SK-N-SH treated with all-trans-retinoic acid at 6 μM for 48 hours (cell line): ENCODE results near the gene TBX19.

Source experiments
- ATAC-seq: fragments of 200-7000 bp; cut with Tn5 transposase; 3 replicates; pipeline ENCODE4 v1.9.1; 2020; ENCODE audit warnings: mild to moderate bottlenecking, moderate library complexity
- ARNTL ChIP-seq: fragments of 450-650 bp; formaldehyde crosslinking; IDR thresholded peaks from 2 replicates; pipeline ENCODE4 v1.5.0; 2020; ENCODE audit warnings: low read depth, mild to moderate bottlenecking, moderate library complexity, borderline replicate concordance
- CSDC2 ChIP-seq: fragments of 250-450 bp; sonication (Bioruptor Pico); IDR thresholded peaks from 2 replicates; pipeline ENCODE4 v1.5.0; 2020; ENCODE audit warnings: mild to moderate bottlenecking, moderate library complexity
- CSRNP3 ChIP-seq: fragments of 250-450 bp; sonication (Bioruptor Pico); IDR thresholded peaks from 2 replicates; pipeline ENCODE4 v1.5.1; 2021; ENCODE audit warnings: mild to moderate bottlenecking, moderate library complexity
- ESRRG ChIP-seq: fragments of 250-450 bp; sonication (Bioruptor Pico); IDR thresholded peaks from 2 replicates; pipeline ENCODE4 v1.6.1; 2021; ENCODE audit warnings: mild to moderate bottlenecking
- GLIS3 ChIP-seq: fragments of 250-450 bp; sonication (Bioruptor Pico); IDR thresholded peaks from 2 replicates; pipeline ENCODE4 v1.5.0; 2020; ENCODE audit warnings: mild to moderate bottlenecking, moderate library complexity
- ISL1 ChIP-seq: fragments of 250-450 bp; sonication (Bioruptor Pico); IDR thresholded peaks from 2 replicates; pipeline ENCODE4 v2.1.2; 2022; ENCODE audit warnings: mild to moderate bottlenecking, moderate library complexity
- OSR1 ChIP-seq: fragments of 250-450 bp; sonication (Bioruptor Pico); IDR thresholded peaks from 2 replicates; pipeline ENCODE4 v1.8.0; 2022; ENCODE audit warnings: moderate library complexity, mild to moderate bottlenecking, inconsistent platforms
- PPARA ChIP-seq: fragments of 250-450 bp; sonication (Bioruptor Pico); IDR thresholded peaks from 2 replicates; pipeline ENCODE4 v1.5.0; 2020; ENCODE audit warnings: mild to moderate bottlenecking, borderline replicate concordance
- RARB ChIP-seq: fragments of 250-450 bp; sonication (Bioruptor Pico); IDR thresholded peaks from 2 replicates; pipeline ENCODE4 v1.8.0; 2021; ENCODE audit warnings: mild to moderate bottlenecking, moderate library complexity
- SNAI2 ChIP-seq: fragments of 250-450 bp; sonication (Bioruptor Pico); IDR thresholded peaks from 2 replicates; pipeline ENCODE4 v1.5.0; 2020; ENCODE audit warnings: mild to moderate bottlenecking, moderate library complexity
- TCF4 ChIP-seq: fragments of 250-450 bp; sonication (Bioruptor Pico); IDR thresholded peaks from 2 replicates; pipeline ENCODE4 v1.8.0; 2021; ENCODE audit warnings: mild to moderate bottlenecking, moderate library complexity, borderline replicate concordance
- TOX ChIP-seq: fragments of 250-450 bp; sonication (Bioruptor Pico); IDR thresholded peaks from 2 replicates; pipeline ENCODE4 v1.8.0; 2021; ENCODE audit warnings: mild to moderate bottlenecking, moderate library complexity, borderline replicate concordance
- TSHZ2 ChIP-seq: fragments of 250-450 bp; sonication (Bioruptor Pico); IDR thresholded peaks from 2 replicates; pipeline ENCODE4 v1.5.0; 2020; ENCODE audit warnings: mild to moderate bottlenecking, moderate library complexity
- ZFP30 ChIP-seq: fragments of 450-650 bp; formaldehyde crosslinking; IDR thresholded peaks from 2 replicates; pipeline ENCODE4 v1.5.0; 2022; ENCODE audit warnings: mild to moderate bottlenecking, moderate library complexity
- ZNF565 ChIP-seq: fragments of 450-650 bp; formaldehyde crosslinking; conservative IDR thresholded peaks from 2 replicates; pipeline ENCODE4 v1.5.0; 2020; ENCODE audit warnings: low read depth, mild to moderate bottlenecking, moderate library complexity
- ZNF70 ChIP-seq: fragments of 450-650 bp; formaldehyde crosslinking; IDR thresholded peaks from 2 replicates; pipeline ENCODE4 v1.5.0; 2020; ENCODE audit warnings: mild to moderate bottlenecking, moderate library complexity
- TF ChIP-seq, protein P1 (sequence below): fragments of 250-450 bp; sonication (Bioruptor Pico); IDR thresholded peaks from 2 replicates; pipeline ENCODE4 v1.8.0; 2021; ENCODE audit warnings: low read depth, mild to moderate bottlenecking, moderate library complexity, borderline replicate concordance

Gene TBX19

DNA sequence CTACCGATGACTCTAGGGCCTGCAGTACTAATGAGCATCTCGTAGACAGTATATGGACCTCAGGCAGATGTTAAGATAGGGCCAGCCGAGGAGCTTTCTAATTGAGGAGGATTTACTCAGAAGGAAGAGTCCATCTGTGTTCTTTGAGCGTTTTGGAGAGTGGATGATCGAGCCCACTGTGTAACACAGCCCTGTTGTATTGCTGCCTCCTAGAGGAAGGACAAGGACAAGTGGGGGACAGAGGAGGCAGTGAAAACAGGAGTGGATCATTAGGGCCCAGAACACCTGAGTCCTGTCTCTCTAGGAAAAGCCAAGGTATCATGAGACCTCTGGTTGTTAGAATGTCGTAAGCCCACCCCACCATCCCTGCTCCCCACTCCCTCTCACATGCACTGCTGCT, 62.9 kb downstream of the TBX19 start:
- TF ChIP-seq TSHZ2 (CRISPR knock-in tag), result no peak
- peak; percentile 53 for ATAC-seq

GRCh38 chr1:168344517-168344916, 63.8 kb downstream of the TBX19 start:
- no peak for ATAC-seq
- TF ChIP-seq CSDC2 (no peak), ZFP30 (CRISPR knock-in tag) (no peak), ZNF70 (CRISPR knock-in tag) (no peak), TCF4 (CRISPR knock-in tag) (no peak), TOX (no peak), GLIS3 (CRISPR knock-in tag) (no peak)

DNA sequence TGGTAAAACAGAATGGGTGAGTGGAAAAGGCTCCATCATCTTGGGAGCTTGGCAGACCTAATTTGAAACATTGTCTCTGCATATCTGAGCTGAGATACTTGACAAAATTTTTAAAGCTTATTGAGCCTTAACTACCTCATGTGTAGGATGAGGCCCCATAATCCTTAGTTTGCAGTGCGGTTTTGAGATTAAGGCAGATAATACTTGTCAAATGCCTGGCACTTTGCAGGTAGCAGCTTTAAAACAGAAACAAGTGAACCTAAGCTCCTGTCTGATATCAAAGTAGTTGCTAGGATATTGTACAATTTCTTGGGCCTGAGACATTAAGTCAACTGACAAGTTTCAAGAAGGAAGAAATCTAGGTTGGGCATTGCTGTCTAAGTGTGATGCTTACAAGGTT, 65.3 kb downstream of the TBX19 start:
- TF ChIP-seq CSRNP3 (CRISPR knock-in tag) (no peak), TOX (no peak), ZNF565 (CRISPR knock-in tag) (no peak), SNAI2 (no peak), OSR1 (CRISPR knock-in tag) (no peak), CSDC2 (no peak), GLIS3 (CRISPR knock-in tag) (no peak), RARB (CRISPR knock-in tag) (no peak), ISL1 (CRISPR knock-in tag) (no peak), PPARA (CRISPR knock-in tag) (no peak), ARNTL (CRISPR knock-in tag) (no peak), ESRRG (no peak), ZFP30 (CRISPR knock-in tag) (no peak)
- TF ChIP-seq, protein P1, sequence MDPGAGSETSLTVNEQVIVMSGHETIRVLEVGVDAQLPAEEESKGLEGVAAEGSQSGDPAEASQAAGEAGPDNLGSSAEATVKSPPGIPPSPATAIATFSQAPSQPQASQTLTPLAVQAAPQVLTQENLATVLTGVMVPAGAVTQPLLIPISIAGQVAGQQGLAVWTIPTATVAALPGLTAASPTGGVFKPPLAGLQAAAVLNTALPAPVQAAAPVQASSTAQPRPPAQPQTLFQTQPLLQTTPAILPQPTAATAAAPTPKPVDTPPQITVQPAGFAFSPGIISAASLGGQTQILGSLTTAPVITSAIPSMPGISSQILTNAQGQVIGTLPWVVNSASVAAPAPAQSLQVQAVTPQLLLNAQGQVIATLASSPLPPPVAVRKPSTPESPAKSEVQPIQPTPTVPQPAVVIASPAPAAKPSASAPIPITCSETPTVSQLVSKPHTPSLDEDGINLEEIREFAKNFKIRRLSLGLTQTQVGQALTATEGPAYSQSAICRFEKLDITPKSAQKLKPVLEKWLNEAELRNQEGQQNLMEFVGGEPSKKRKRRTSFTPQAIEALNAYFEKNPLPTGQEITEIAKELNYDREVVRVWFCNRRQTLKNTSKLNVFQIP (CRISPR knock-in tag), result no peak
- no peak for ATAC-seq

GRCh38 chr1:168347630-168348029, 67.0 kb downstream of the TBX19 start:
- TF ChIP-seq TSHZ2 (CRISPR knock-in tag) (no peak), CSRNP3 (CRISPR knock-in tag) (no peak)
- no peak for ATAC-seq
